ENCODE data around the gene FRMPD4. TPM values are rescaled to one million over a fixed set of nuclear protein-coding genes. Genes with fewer than 3 reads are reported as not detected.

The FRMPD4 gene
- total RNA-seq, 5 donors from 2014 or later (not counting 1 experiment from before 2014, with no cell fraction given) = not detected

GRCh38 chrX:12374286-12374685 lies 236.0 kb downstream of the FRMPD4 start:
- DNase-seq = no peak
- Histone ChIP-seq H3K27ac (ENCODE audit: low read length) (no peak overlapping the region), H3K27me3 (replicated peaks in 1 of 2; ENCODE audit: control insufficient read depth in 2 of 2, extremely low read depth in 1 of 2, insufficient read depth in 2 of 2, low read length in 1 of 2) (no peaks in the 10 kb centered on the region), H3K4me1 (ENCODE audit: control insufficient read depth in 1 of 2, extremely low read depth in 1 of 2, insufficient read depth in 2 of 2, low read length in 2 of 2) (no peaks in the 10 kb centered on the region), H3K36me3 (ENCODE audit: control insufficient read depth in 2 of 2, extremely low read depth in 1 of 2, insufficient read depth in 1 of 2, low read length in 1 of 2) (no peaks in the 10 kb centered on the region), H3K9me3 (no peaks in the 10 kb centered on the region), H3K4me3 (ENCODE audit: control insufficient read depth in 1 of 2, extremely low read depth in 1 of 2, low read length in 1 of 2) (no peak overlapping the region)
- Mint-ChIP-seq H3K4me1 (no peaks in the 10 kb centered on the region), H3K9me3 (no peaks in the 10 kb centered on the region), H3K27ac (no peak overlapping the region), H3K4me3 (no peak overlapping the region), H3K27me3 (peaks cover 0 to 12% of the 10 kb centered on the region in 2 donors), H3K36me3 (no peaks in the 10 kb centered on the region)
- POLR2A ChIA-PET = no interaction called here
- ATAC-seq (replicated peaks in 1 of 4) = no peak
- CTCF ChIA-PET = no interaction called here
- WGBS (ENCODE audit: insufficient coverage) = no CpG with 5 or more reads among the region's 6 CpGs

- Histone ChIP-seq H3K27ac (ENCODE audit: low read length) (no peak overlapping the region), H3K9me3 (no peaks in the 10 kb centered on the region), H3K27me3 (replicated peaks in 1 of 2; ENCODE audit: control insufficient read depth in 2 of 2, extremely low read depth in 1 of 2, insufficient read depth in 2 of 2, low read length in 1 of 2) (no peaks in the 10 kb centered on the region), H3K4me1 (ENCODE audit: control insufficient read depth in 1 of 2, extremely low read depth in 1 of 2, insufficient read depth in 2 of 2, low read length in 2 of 2) (no peaks in the 10 kb centered on the region), H3K36me3 (ENCODE audit: control insufficient read depth in 2 of 2, extremely low read depth in 1 of 2, insufficient read depth in 1 of 2, low read length in 1 of 2) (no peaks in the 10 kb centered on the region), H3K4me3 (ENCODE audit: control insufficient read depth in 1 of 2, extremely low read depth in 1 of 2, low read length in 1 of 2) (no peak overlapping the region)
- ChIA-PET POLR2A (no interaction called here), CTCF (no interaction called here)
- Mint-ChIP-seq H3K27me3 (peaks cover 0 to 7% of the 10 kb centered on the region in 2 donors), H3K9me3 (no peaks in the 10 kb centered on the region), H3K27ac (no peak overlapping the region), H3K4me1 (no peaks in the 10 kb centered on the region), H3K36me3 (no peaks in the 10 kb centered on the region), H3K4me3 (no peak overlapping the region)
- WGBS (ENCODE audit: insufficient coverage) = 100% methylated on average over 1 of the region's 7 CpGs
- DNase-seq = no peak
- no peak for ATAC-seq (replicated peaks in 1 of 4)
Observed at GRCh38 chrX:12378253-12378652, 240.0 kb downstream of the FRMPD4 start.

- H3K4me3 Mint-ChIP-seq = no peak overlapping the region
- no peaks in the 10 kb centered on the region for H3K4me1 Mint-ChIP-seq
- CTCF ChIA-PET = no interaction called here
- DNase-seq (no peak), ATAC-seq (replicated peaks in 1 of 4) (no peak)
- Histone ChIP-seq H3K9me3 (no peaks in the 10 kb centered on the region), H3K27me3 (replicated peaks in 1 of 2; ENCODE audit: control insufficient read depth in 2 of 2, extremely low read depth in 1 of 2, insufficient read depth in 2 of 2, low read length in 1 of 2) (no peaks in the 10 kb centered on the region), H3K4me3 (ENCODE audit: control insufficient read depth in 1 of 2, extremely low read depth in 1 of 2, low read length in 1 of 2) (no peak overlapping the region), H3K27ac (ENCODE audit: low read length) (no peak overlapping the region), H3K4me1 (ENCODE audit: control insufficient read depth in 1 of 2, extremely low read depth in 1 of 2, insufficient read depth in 2 of 2, low read length in 2 of 2) (no peaks in the 10 kb centered on the region), H3K36me3 (ENCODE audit: control insufficient read depth in 2 of 2, extremely low read depth in 1 of 2, insufficient read depth in 1 of 2, low read length in 1 of 2) (no peaks in the 10 kb centered on the region)
- no CpG with 5 or more reads among the region's 1 CpG for WGBS (ENCODE audit: insufficient coverage)
- H3K27me3 Mint-ChIP-seq = peaks cover 0 to 7% of the 10 kb centered on the region in 2 donors
- H3K27ac Mint-ChIP-seq = no peak overlapping the region
- POLR2A ChIA-PET = no interaction called here
- no peaks in the 10 kb centered on the region for H3K9me3 Mint-ChIP-seq
- no peaks in the 10 kb centered on the region for H3K36me3 Mint-ChIP-seq
Observed at GRCh38 chrX:12378706-12379105, 240.4 kb downstream of the FRMPD4 start.

DNA sequence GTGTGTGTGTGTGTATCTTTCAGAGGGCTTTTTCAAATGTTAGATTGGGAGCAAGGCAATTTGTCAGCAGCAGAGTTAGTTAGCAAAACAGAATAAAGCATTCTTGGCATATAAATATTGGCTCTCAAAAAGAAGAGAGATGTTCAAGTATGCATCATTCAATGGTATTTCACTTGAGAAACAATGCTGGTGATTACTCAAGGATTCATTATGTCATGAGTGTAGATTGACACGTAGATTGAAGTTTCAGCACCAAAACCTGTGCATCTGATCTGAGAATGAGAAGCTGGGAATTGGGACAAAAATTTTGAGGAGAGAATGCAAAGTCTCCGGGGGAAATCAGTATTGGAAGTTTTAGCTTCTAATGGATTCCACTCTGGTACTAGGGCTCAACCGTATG lies 241.4 kb downstream of the FRMPD4 start:
- 67% methylated on average over 2 of the region's 3 CpGs for WGBS (ENCODE audit: insufficient coverage)
- Histone ChIP-seq H3K36me3 (ENCODE audit: control insufficient read depth in 2 of 2, extremely low read depth in 1 of 2, insufficient read depth in 1 of 2, low read length in 1 of 2) (no peaks in the 10 kb centered on the region), H3K4me3 (ENCODE audit: control insufficient read depth in 1 of 2, extremely low read depth in 1 of 2, low read length in 1 of 2) (no peak overlapping the region), H3K4me1 (ENCODE audit: control insufficient read depth in 1 of 2, extremely low read depth in 1 of 2, insufficient read depth in 2 of 2, low read length in 2 of 2) (no peaks in the 10 kb centered on the region), H3K9me3 (no peaks in the 10 kb centered on the region), H3K27ac (ENCODE audit: low read length) (no peak overlapping the region), H3K27me3 (replicated peaks in 1 of 2; ENCODE audit: control insufficient read depth in 2 of 2, extremely low read depth in 1 of 2, insufficient read depth in 2 of 2, low read length in 1 of 2) (no peaks in the 10 kb centered on the region)
- Mint-ChIP-seq H3K36me3 (no peaks in the 10 kb centered on the region), H3K27me3 (peaks cover 0 to 7% of the 10 kb centered on the region in 2 donors), H3K9me3 (no peaks in the 10 kb centered on the region), H3K27ac (no peak overlapping the region), H3K4me3 (no peak overlapping the region), H3K4me1 (no peaks in the 10 kb centered on the region)
- DNase-seq (no peak), ATAC-seq (replicated peaks in 1 of 4) (no peak)
- ChIA-PET CTCF (interaction anchor here in 1 of 2 donors (0.7 kb wide), 1 partner anchor 109 kb away, joined by 3 read pairs; no protein-coding TSS in a partner anchor), POLR2A (no interaction called here)

GRCh38 chrX:12383196-12383595 lies 244.9 kb downstream of the FRMPD4 start:
- Mint-ChIP-seq H3K27ac (no peak overlapping the region), H3K27me3 (peaks cover 0 to 3% of the 10 kb centered on the region in 2 donors), H3K4me3 (no peak overlapping the region), H3K9me3 (no peaks in the 10 kb centered on the region), H3K4me1 (no peaks in the 10 kb centered on the region), H3K36me3 (no peaks in the 10 kb centered on the region)
- POLR2A ChIA-PET = interaction anchor here in 1 of 2 donors (0.6 kb wide), 1 partner anchor 1387 kb away, joined by 3 read pairs; no protein-coding TSS in a partner anchor
- H3K9me3 ChIP-seq = no peaks in the 10 kb centered on the region
- no peaks in the 10 kb centered on the region for H3K27me3 ChIP-seq (replicated peaks in 1 of 2; ENCODE audit: control insufficient read depth in 2 of 2, extremely low read depth in 1 of 2, insufficient read depth in 2 of 2, low read length in 1 of 2)
- no peak overlapping the region for H3K27ac ChIP-seq (ENCODE audit: low read length)
- no peak for ATAC-seq (replicated peaks in 1 of 4)
- no CpG with 5 or more reads among the region's 2 CpGs for WGBS (ENCODE audit: insufficient coverage)
- H3K4me3 ChIP-seq (ENCODE audit: control insufficient read depth in 1 of 2, extremely low read depth in 1 of 2, low read length in 1 of 2) = no peak overlapping the region
- H3K4me1 ChIP-seq (ENCODE audit: control insufficient read depth in 1 of 2, extremely low read depth in 1 of 2, insufficient read depth in 2 of 2, low read length in 2 of 2) = no peaks in the 10 kb centered on the region
- CTCF ChIA-PET = no interaction called here
- H3K36me3 ChIP-seq (ENCODE audit: control insufficient read depth in 2 of 2, extremely low read depth in 1 of 2, insufficient read depth in 1 of 2, low read length in 1 of 2) = no peaks in the 10 kb centered on the region
- no peak for DNase-seq

- H3K27me3 Mint-ChIP-seq = no peaks in the 10 kb centered on the region
- DNase-seq (no peak), ATAC-seq (replicated peaks in 1 of 4) (no peak)
- WGBS (ENCODE audit: insufficient coverage) = no CpG with 5 or more reads among the region's 1 CpG
- Histone ChIP-seq H3K4me1 (ENCODE audit: control insufficient read depth in 1 of 2, extremely low read depth in 1 of 2, insufficient read depth in 2 of 2, low read length in 2 of 2) (no peaks in the 10 kb centered on the region), H3K27ac (ENCODE audit: low read length) (no peak overlapping the region), H3K27me3 (replicated peaks in 1 of 2; ENCODE audit: control insufficient read depth in 2 of 2, extremely low read depth in 1 of 2, insufficient read depth in 2 of 2, low read length in 1 of 2) (no peaks in the 10 kb centered on the region), H3K9me3 (no peaks in the 10 kb centered on the region), H3K4me3 (ENCODE audit: control insufficient read depth in 1 of 2, extremely low read depth in 1 of 2, low read length in 1 of 2) (no peak overlapping the region), H3K36me3 (ENCODE audit: control insufficient read depth in 2 of 2, extremely low read depth in 1 of 2, insufficient read depth in 1 of 2, low read length in 1 of 2) (no peaks in the 10 kb centered on the region)
- no peak overlapping the region for H3K27ac Mint-ChIP-seq
- H3K4me3 Mint-ChIP-seq = no peak overlapping the region
- no peaks in the 10 kb centered on the region for H3K36me3 Mint-ChIP-seq
- H3K4me1 Mint-ChIP-seq = no peaks in the 10 kb centered on the region
- peaks cover 0 to 2% (median 0%) of the 10 kb centered on the region in 3 donors for H3K9me3 Mint-ChIP-seq
- CTCF ChIA-PET = no interaction called here
- POLR2A ChIA-PET = no interaction called here
Observed at GRCh38 chrX:12390301-12390700, 252.0 kb downstream of the FRMPD4 start.

DNA sequence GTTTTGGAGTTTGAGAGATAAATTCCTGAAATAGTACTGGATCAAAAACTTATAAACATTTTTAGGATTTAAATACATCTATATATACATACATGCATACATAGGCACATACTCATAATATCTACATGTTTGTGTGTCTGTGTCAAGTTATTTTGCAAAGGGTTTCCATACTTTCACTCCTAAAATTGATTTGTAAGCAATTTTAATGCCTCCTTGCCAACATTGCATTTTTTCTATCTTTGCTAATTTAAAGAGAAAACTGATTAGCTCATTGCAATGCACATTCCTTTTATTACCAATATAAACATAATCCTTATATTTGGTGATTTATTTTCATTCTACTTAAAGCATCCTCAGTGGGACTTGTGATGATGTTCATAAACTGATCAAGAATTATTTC lies 258.3 kb downstream of the FRMPD4 start:
- no peak for DNase-seq
- H3K4me3 ChIP-seq (ENCODE audit: control insufficient read depth in 1 of 2, extremely low read depth in 1 of 2, low read length in 1 of 2) = no peak overlapping the region
- H3K27me3 ChIP-seq (replicated peaks in 1 of 2; ENCODE audit: control insufficient read depth in 2 of 2, extremely low read depth in 1 of 2, insufficient read depth in 2 of 2, low read length in 1 of 2) = no peaks in the 10 kb centered on the region
- Mint-ChIP-seq H3K4me3 (no peak overlapping the region), H3K36me3 (no peaks in the 10 kb centered on the region), H3K27me3 (peaks cover 0 to 4% of the 10 kb centered on the region in 2 donors), H3K9me3 (peaks cover 0 to 2% (median 0%) of the 10 kb centered on the region in 3 donors), H3K27ac (no peak overlapping the region), H3K4me1 (no peaks in the 10 kb centered on the region)
- no peak for ATAC-seq (replicated peaks in 1 of 4)
- H3K36me3 ChIP-seq (ENCODE audit: control insufficient read depth in 2 of 2, extremely low read depth in 1 of 2, insufficient read depth in 1 of 2, low read length in 1 of 2) = no peaks in the 10 kb centered on the region
- H3K27ac ChIP-seq (ENCODE audit: low read length) = no peak overlapping the region
- H3K4me1 ChIP-seq (ENCODE audit: control insufficient read depth in 1 of 2, extremely low read depth in 1 of 2, insufficient read depth in 2 of 2, low read length in 2 of 2) = no peaks in the 10 kb centered on the region
- no peaks in the 10 kb centered on the region for H3K9me3 ChIP-seq
- POLR2A ChIA-PET = no interaction called here
- CTCF ChIA-PET = no interaction called here
